ENCODE results near the gene TCP1.
"Not testable (repeated sequence)": the region's sequence is repeated elsewhere in the genome, so short reads cannot be mapped to it uniquely, and the experiment has no call there.

Gene TCP1

GRCh38 chr6:159745081-159745480, 44.3 kb downstream of the TCP1 start:
- Mint-ChIP-seq H3K36me3 (peaks cover 13% of the 10 kb centered on the region), H3K9me3 (ENCODE audit: low read depth) (no peaks in the 10 kb centered on the region), H3K27ac (peak overlapping the region; percentile 85), H3K4me1 (ENCODE audit: low read depth) (peaks cover 24% of the 10 kb centered on the region), H3K27me3 (no peaks in the 10 kb centered on the region), H3K4me3 (no peak overlapping the region)

- Mint-ChIP-seq H3K9me3 (ENCODE audit: low read depth) (no peaks in the 10 kb centered on the region), H3K27me3 (no peaks in the 10 kb centered on the region), H3K4me3 (no peak overlapping the region), H3K36me3 (peaks cover 13% of the 10 kb centered on the region), H3K27ac (peak overlapping the region; percentile 54), H3K4me1 (ENCODE audit: low read depth) (peaks cover 45% of the 10 kb centered on the region)
Measured at GRCh38 chr6:159742165-159742564, 47.2 kb downstream of the TCP1 start.

- H3K4me1 Mint-ChIP-seq (ENCODE audit: low read depth): peaks cover 53% of the 10 kb centered on the region
- H3K4me3 Mint-ChIP-seq: no peak overlapping the region
- no peaks in the 10 kb centered on the region for H3K27me3 Mint-ChIP-seq
- peak overlapping the region; percentile 54 for H3K27ac Mint-ChIP-seq
- H3K9me3 Mint-ChIP-seq (ENCODE audit: low read depth): no peaks in the 10 kb centered on the region
- peaks cover 10% of the 10 kb centered on the region for H3K36me3 Mint-ChIP-seq
Measured at GRCh38 chr6:159739341-159739740, 50.1 kb downstream of the TCP1 start.

GRCh38 chr6:159736908-159737307, 52.5 kb downstream of the TCP1 start:
- Mint-ChIP-seq H3K36me3 (peaks cover 4% of the 10 kb centered on the region), H3K27me3 (no peaks in the 10 kb centered on the region), H3K4me1 (ENCODE audit: low read depth) (peaks cover 65% of the 10 kb centered on the region), H3K27ac (no peak overlapping the region), H3K9me3 (ENCODE audit: low read depth) (no peaks in the 10 kb centered on the region), H3K4me3 (no peak overlapping the region)

- peak overlapping the region; percentile 10 for H3K4me3 Mint-ChIP-seq
- H3K4me1 Mint-ChIP-seq (ENCODE audit: low read depth): peaks cover 79% of the 10 kb centered on the region
Measured at GRCh38 chr6:159733395-159733794, 56.0 kb downstream of the TCP1 start.

GRCh38 chr6:159732550-159732949, 56.9 kb downstream of the TCP1 start:
- not testable (repeated sequence) for H3K27me3 Mint-ChIP-seq; H3K9me3 Mint-ChIP-seq (ENCODE audit: low read depth); H3K36me3 Mint-ChIP-seq
- Mint-ChIP-seq H3K4me3 (peak overlapping the region; percentile 61), H3K27ac (peak overlapping the region; percentile 77), H3K4me1 (ENCODE audit: low read depth) (peaks cover 71% of the 10 kb centered on the region)

More at GRCh38 chr6:159733395-159733794, 56.0 kb downstream of the TCP1 start:
- H3K27ac Mint-ChIP-seq: peak overlapping the region; percentile 10
- not testable (repeated sequence) for H3K9me3 Mint-ChIP-seq (ENCODE audit: low read depth); H3K27me3 Mint-ChIP-seq; H3K36me3 Mint-ChIP-seq

GRCh38 chr6:159730332-159730676, 59.1 kb downstream of the TCP1 start:
- Mint-ChIP-seq H3K27me3 (no peaks in the 10 kb centered on the region), H3K27ac (peak overlapping the region; percentile 1), H3K4me1 (ENCODE audit: low read depth) (peaks cover 72% of the 10 kb centered on the region), H3K4me3 (peak overlapping the region; percentile 95), H3K36me3 (peaks cover 9% of the 10 kb centered on the region), H3K9me3 (ENCODE audit: low read depth) (no peaks in the 10 kb centered on the region)

GRCh38 chr6:159729598-159730331, 59.6 kb downstream of the TCP1 start:
- Mint-ChIP-seq H3K27ac (peak overlapping the region; percentile 95), H3K36me3 (peaks cover 9% of the 10 kb centered on the region), H3K4me1 (ENCODE audit: low read depth) (peaks cover 71% of the 10 kb centered on the region), H3K4me3 (peak overlapping the region; percentile 95), H3K27me3 (no peaks in the 10 kb centered on the region), H3K9me3 (ENCODE audit: low read depth) (no peaks in the 10 kb centered on the region)

- no peaks in the 10 kb centered on the region for H3K27me3 Mint-ChIP-seq
- H3K4me3 Mint-ChIP-seq: peak overlapping the region; percentile 95
- no peaks in the 10 kb centered on the region for H3K9me3 Mint-ChIP-seq (ENCODE audit: low read depth)
- peaks cover 64% of the 10 kb centered on the region for H3K4me1 Mint-ChIP-seq (ENCODE audit: low read depth)
- H3K36me3 Mint-ChIP-seq: peaks cover 9% of the 10 kb centered on the region
- H3K27ac Mint-ChIP-seq: peak overlapping the region; percentile 95
Measured at GRCh38 chr6:159728531-159728964, 60.9 kb downstream of the TCP1 start.

Measured in activated naive CD8-positive, alpha-beta T cell (primary cell).